CD14-positive monocyte (primary cell): ENCODE data around the gene DHX57. TPM values are rescaled to one million over a fixed set of nuclear protein-coding genes. Genes with fewer than 3 reads are reported as not detected.

Experiments
- DNase-seq, 3 donors: peaks; one replicate each; pipeline ENCODE4 v3.0.0-alpha.2; 2011 to 2022
- H2AFZ ChIP-seq: 2 replicates; pipeline ENCODE4 v1.6.0; 2012; ENCODE audit warnings: mild to moderate bottlenecking, low read depth, low read length, inconsistent platforms; ENCODE audit not compliant: insufficient read depth, poor library complexity, severe bottlenecking
- H3K27ac ChIP-seq, 2 donors: 1 replicate in 1 of 2; 2 replicates in 1 of 2; pipeline ENCODE4 v1.5.1; 2012 to 2013; ENCODE audit warnings: low read length in 2 of 2, control low read depth in 1 of 2, inconsistent platforms in 1 of 2, low read depth in 1 of 2, mild to moderate bottlenecking in 1 of 2
- H3K27me3 ChIP-seq, 2 donors: one replicate each; pipeline versions ENCODE4 v1.6.0 to v1.6.1; 2011 to 2013; ENCODE audit warnings: low read length in 2 of 2; ENCODE audit not compliant: control insufficient read depth in 2 of 2, insufficient read depth in 2 of 2
- H3K36me3 ChIP-seq, 2 donors: replicated peaks in 1 of 2; 1 replicate in 1 of 2; 2 replicates in 1 of 2; pipeline versions ENCODE4 v1.5.1 to v1.6.1; 2012 to 2013; ENCODE audit warnings: low read length in 2 of 2, control low read depth in 1 of 2, inconsistent platforms in 1 of 2, mild to moderate bottlenecking in 1 of 2; ENCODE audit not compliant: insufficient read depth in 2 of 2, control insufficient read depth in 1 of 2
- H3K4me1 ChIP-seq, 2 donors: 1 replicate in 1 of 2; 2 replicates in 1 of 2; pipeline versions ENCODE4 v1.5.1 to v1.6.1; 2012 to 2013; ENCODE audit warnings: low read length in 2 of 2, control low read depth in 1 of 2, inconsistent platforms in 1 of 2, mild to moderate bottlenecking in 1 of 2, moderate library complexity in 1 of 2; ENCODE audit not compliant: insufficient read depth in 2 of 2, control insufficient read depth in 1 of 2
- H3K4me2 ChIP-seq: replicated peaks from 2 replicates; pipeline ENCODE3; 2012; ENCODE audit warnings: low read length, moderate library complexity, mild to moderate bottlenecking; ENCODE audit not compliant: poor library complexity, severe bottlenecking; ENCODE audit errors: extremely low read depth
- H3K4me3 ChIP-seq, 3 experiments: fragments of 200-600 bp in 1 of 3; sonication (generic) in 1 of 3; replicated peaks in 1 of 3; 1 replicate in 2 of 3; 2 replicates in 1 of 3; pipeline ENCODE4 v1.5.1; 2011 to 2013; ENCODE audit warnings: low read length in 3 of 3, mild to moderate bottlenecking in 3 of 3, control low read depth in 2 of 3, low read depth in 2 of 3, inconsistent platforms in 1 of 3, moderate library complexity in 1 of 3
- H3K79me2 ChIP-seq: 2 replicates; pipeline ENCODE4 v1.6.0; 2012; ENCODE audit warnings: mild to moderate bottlenecking, control low read depth, inconsistent platforms, low read length, moderate library complexity; ENCODE audit not compliant: insufficient read depth
- H3K9ac ChIP-seq: 2 replicates; pipeline ENCODE4 v1.6.0; 2017; ENCODE audit warnings: low read length, mild to moderate bottlenecking; ENCODE audit not compliant: insufficient read depth, poor library complexity, severe bottlenecking
- H3K9me3 ChIP-seq, 2 donors: replicated peaks in 1 of 2; 1 replicate in 1 of 2; 2 replicates in 1 of 2; pipeline versions ENCODE4 v1.5.1 to v1.6.1; 2012 to 2013; ENCODE audit warnings: low read length in 2 of 2, control low read depth in 1 of 2; ENCODE audit not compliant: control insufficient read depth in 1 of 2, insufficient read depth in 1 of 2
- H4K20me1 ChIP-seq: 2 replicates; pipeline ENCODE4 v1.6.0; 2012; ENCODE audit warnings: mild to moderate bottlenecking, low read length, control low read depth, moderate library complexity; ENCODE audit not compliant: insufficient read depth
- H3K27ac Mint-ChIP-seq, 7 donors: one replicate each; pipeline ENCODE4 v1.8.0; 2020; ENCODE audit warnings: mild to moderate bottlenecking in 7 of 7, mixed read lengths in 7 of 7, moderate library complexity in 6 of 7, inconsistent platforms in 2 of 7
- H3K27me3 Mint-ChIP-seq, 3 donors: one replicate each; pipeline ENCODE4 v1.8.0; 2021 to 2022; ENCODE audit warnings: low read depth in 3 of 3, mild to moderate bottlenecking in 3 of 3, mixed read lengths in 3 of 3, moderate library complexity in 3 of 3, inconsistent platforms in 1 of 3
- H3K36me3 Mint-ChIP-seq, 2 donors: one replicate each; pipeline ENCODE4 v1.8.0; 2020; ENCODE audit warnings: mixed read lengths in 2 of 2, inconsistent platforms in 1 of 2, mild to moderate bottlenecking in 1 of 2
- H3K4me1 Mint-ChIP-seq: one replicate; pipeline ENCODE4 v1.8.0; 2020; ENCODE audit warnings: mild to moderate bottlenecking, mixed read lengths
- H3K4me3 Mint-ChIP-seq, 2 donors: one replicate each; pipeline ENCODE4 v1.8.0; 2020; ENCODE audit warnings: mild to moderate bottlenecking in 2 of 2, mixed read lengths in 2 of 2, moderate library complexity in 1 of 2
- H3K9me3 Mint-ChIP-seq, 7 donors: one replicate each; pipeline ENCODE4 v1.8.0; 2020 to 2022; ENCODE audit warnings: mixed read lengths in 7 of 7, mild to moderate bottlenecking in 6 of 7, moderate library complexity in 6 of 7, inconsistent platforms in 2 of 7
- WGBS: methylation state at CpG from one replicate; pipeline ENCODE4 v1.1.5; 2013; ENCODE audit warnings: missing lambda C conversion rate; ENCODE audit not compliant: insufficient coverage; 5-methylcytosine and 5-hydroxymethylcytosine counted together
- intact Hi-C, 2 donors: fragments of 100-400 bp; cut with micrococcal nuclease; formaldehyde crosslinking; loops; one replicate each; pipeline versions ENCODE4 v1.15.0 to v1.15.1; 2023
- polyA plus RNA-seq, 3 donors: library from polyadenylated mRNA; depleted of rRNA in 1 of 3; unstranded in 2 of 3; stranded (reverse) in 1 of 3; fragments of 300-500 nt in 2 of 3; fragments of >200 nt in 1 of 3; fragmentation: Illumina TruSeq in 2 of 3; gene quantifications; 1 replicate in 2 of 3; 2 replicates in 1 of 3; pipeline ENCODE4 v1.2.3, GENCODE V29; 2012 to 2021
- TF ChIP-seq, protein P1 (sequence below): fragments of 200-600 bp; IDR thresholded peaks from one replicate; pipeline ENCODE4 v1.8.0; 2022; ENCODE audit warnings: antibody characterized with exemption, mild to moderate bottlenecking

DHX57 gene
- polyA plus RNA-seq, 3 donors = 7.7 to 13.4 (median 12.9) TPM

DNA sequence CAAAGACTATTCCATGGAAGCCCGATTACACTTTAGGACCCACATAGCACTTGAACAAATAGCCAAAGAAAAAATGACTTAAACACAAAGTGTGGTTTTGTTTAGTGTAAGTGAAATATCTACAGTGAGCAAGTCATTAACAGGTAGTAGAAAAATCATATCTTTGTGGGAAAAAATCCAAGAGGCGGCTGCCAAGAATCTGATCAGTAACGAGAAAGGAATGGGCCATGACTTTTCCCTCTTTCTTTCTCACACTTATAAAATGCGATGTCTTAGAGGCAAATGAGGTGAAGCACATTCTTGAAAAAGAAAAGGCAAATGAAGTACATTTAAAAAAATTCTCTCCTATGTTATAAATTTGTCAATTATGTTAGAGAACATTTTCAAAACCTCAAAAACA is 110.6 kb downstream of the DHX57 start:
- TF ChIP-seq, protein P1, sequence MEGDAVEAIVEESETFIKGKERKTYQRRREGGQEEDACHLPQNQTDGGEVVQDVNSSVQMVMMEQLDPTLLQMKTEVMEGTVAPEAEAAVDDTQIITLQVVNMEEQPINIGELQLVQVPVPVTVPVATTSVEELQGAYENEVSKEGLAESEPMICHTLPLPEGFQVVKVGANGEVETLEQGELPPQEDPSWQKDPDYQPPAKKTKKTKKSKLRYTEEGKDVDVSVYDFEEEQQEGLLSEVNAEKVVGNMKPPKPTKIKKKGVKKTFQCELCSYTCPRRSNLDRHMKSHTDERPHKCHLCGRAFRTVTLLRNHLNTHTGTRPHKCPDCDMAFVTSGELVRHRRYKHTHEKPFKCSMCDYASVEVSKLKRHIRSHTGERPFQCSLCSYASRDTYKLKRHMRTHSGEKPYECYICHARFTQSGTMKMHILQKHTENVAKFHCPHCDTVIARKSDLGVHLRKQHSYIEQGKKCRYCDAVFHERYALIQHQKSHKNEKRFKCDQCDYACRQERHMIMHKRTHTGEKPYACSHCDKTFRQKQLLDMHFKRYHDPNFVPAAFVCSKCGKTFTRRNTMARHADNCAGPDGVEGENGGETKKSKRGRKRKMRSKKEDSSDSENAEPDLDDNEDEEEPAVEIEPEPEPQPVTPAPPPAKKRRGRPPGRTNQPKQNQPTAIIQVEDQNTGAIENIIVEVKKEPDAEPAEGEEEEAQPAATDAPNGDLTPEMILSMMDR = no peak
- Mint-ChIP-seq H3K4me3 (no peak overlapping the region), H3K27ac (no peak overlapping the region), H3K9me3 (peaks cover 0 to 2% (median 0%) of the 10 kb centered on the region in 7 donors), H3K4me1 (no peaks in the 10 kb centered on the region), H3K27me3 (peaks cover 0 to 3% (median 0%) of the 10 kb centered on the region in 3 donors), H3K36me3 (no peaks in the 10 kb centered on the region)
- intact Hi-C loops = no loop called here
- H4K20me1 ChIP-seq = no peaks in the 10 kb centered on the region
- no peak for DNase-seq
- H3K9ac ChIP-seq = no peak overlapping the region
- H3K27me3 ChIP-seq = no peaks in the 10 kb centered on the region
- no peaks in the 10 kb centered on the region for H3K9me3 ChIP-seq
- H3K36me3 ChIP-seq = no peaks in the 10 kb centered on the region
- H3K27ac ChIP-seq = no peak overlapping the region
- no peak overlapping the region for H2AFZ ChIP-seq
- H3K4me1 ChIP-seq = no peaks in the 10 kb centered on the region
- H3K79me2 ChIP-seq = no peaks in the 10 kb centered on the region
- no CpG with 5 or more reads among the region's 4 CpGs for WGBS
- no peak overlapping the region for H3K4me2 ChIP-seq
- no peak overlapping the region for H3K4me3 ChIP-seq

DNA sequence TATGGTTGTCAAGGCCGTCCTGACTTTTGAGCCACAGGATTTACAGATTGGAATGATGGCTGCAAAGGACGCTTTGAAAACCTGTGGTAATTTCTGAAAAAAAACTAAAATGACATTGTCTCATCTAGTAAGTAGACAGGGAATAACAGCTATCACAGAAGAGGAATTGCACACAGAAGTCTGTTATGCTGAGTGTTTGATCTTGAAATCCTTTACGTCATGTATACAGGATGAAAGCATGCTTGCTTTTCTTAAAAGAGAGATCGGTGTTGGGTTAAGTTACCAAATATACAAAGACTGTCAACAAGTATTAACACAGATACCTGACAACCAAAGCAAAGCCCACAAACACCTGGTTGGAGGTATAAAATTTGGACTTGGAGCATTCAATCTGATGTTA is 112.0 kb downstream of the DHX57 start:
- Histone ChIP-seq H3K36me3 (no peaks in the 10 kb centered on the region), H3K79me2 (no peaks in the 10 kb centered on the region), H3K27me3 (no peaks in the 10 kb centered on the region), H3K9me3 (no peaks in the 10 kb centered on the region), H3K4me3 (no peak overlapping the region), H4K20me1 (no peaks in the 10 kb centered on the region), H3K4me2 (no peak overlapping the region), H3K4me1 (no peaks in the 10 kb centered on the region), H3K9ac (no peak overlapping the region), H2AFZ (no peak overlapping the region), H3K27ac (no peak overlapping the region)
- H3K27ac Mint-ChIP-seq = no peak overlapping the region
- TF ChIP-seq, protein P1 = no peak
- intact Hi-C loops = no loop called here
- H3K9me3 Mint-ChIP-seq = peaks cover 0 to 2% (median 0%) of the 10 kb centered on the region in 7 donors
- DNase-seq = no peak
- peaks cover 0 to 3% (median 1%) of the 10 kb centered on the region in 3 donors for H3K27me3 Mint-ChIP-seq
- H3K36me3 Mint-ChIP-seq = no peaks in the 10 kb centered on the region
- no CpG with 5 or more reads among the region's 4 CpGs for WGBS
- H3K4me1 Mint-ChIP-seq = no peaks in the 10 kb centered on the region
- no peak overlapping the region for H3K4me3 Mint-ChIP-seq
